H1 (cell line): ENCODE data around the gene ADGRB3. TPM values are rescaled to one million over a fixed set of nuclear protein-coding genes. Genes with fewer than 3 reads are reported as not detected.

Experiments used
- BACH1 ChIP-seq: IDR thresholded peaks from 2 replicates; pipeline ENCODE4 v1.6.1; 2012; ENCODE audit warnings: low read length, improper control_type of control experiment
- GTF2F1 ChIP-seq: IDR thresholded peaks from 2 replicates; pipeline ENCODE4 v1.6.1; 2012; ENCODE audit warnings: low read depth, low read length, improper control_type of control experiment, borderline replicate concordance
- polyA plus RNA-seq, 7 experiments: library from polyadenylated mRNA; depleted of rRNA in 3 of 7; stranded (reverse) in 5 of 7; unstranded in 2 of 7; fragments of >200 nt in 5 of 7; fragments of 200-250 nt in 2 of 7; gene quantifications; 1 replicate in 5 of 7; 2 replicates in 1 of 7; 4 replicates in 1 of 7; pipeline versions ENCODE4 v1.2.1 to v1.2.3, GENCODE V29; 2011 to 2013; ENCODE audit warnings: missing spikeins in 2 of 7, mixed read lengths in 2 of 7
- total RNA-seq: library from RNA; stranded (reverse); fragmentation: NEBNext Ultra II Directional; extraction: Animal tissue kit (Norgen Biotek cat#: 25700); gene quantifications from 2 replicates; pipeline ENCODE4 v1.2.1, GENCODE V29; 2021
- TF ChIP-seq, protein P1 (sequence below), 3 experiments: IDR thresholded peaks; 1 replicate in 2 of 3; 2 replicates in 1 of 3; pipeline versions ENCODE4 v1.5.1 to v1.6.1; 2011; ENCODE audit warnings: low read length in 3 of 3, mild to moderate bottlenecking in 3 of 3, inconsistent platforms in 2 of 3, low read depth in 1 of 3, moderate library complexity in 1 of 3; ENCODE audit not compliant: insufficient read depth in 1 of 3; ENCODE audit errors: control extremely low read depth in 1 of 3
- TF ChIP-seq, protein P2 (sequence below): IDR thresholded peaks from 2 replicates; pipeline ENCODE4 v1.6.1; 2012; ENCODE audit warnings: low read length, inconsistent platforms

The ADGRB3 gene
- total and polyA plus RNA-seq, 2 of the 8 experiments (the other 6 are each of a cell fraction or from before 2014, with no cell fraction given): 0.35 to 1.2 TPM

DNA sequence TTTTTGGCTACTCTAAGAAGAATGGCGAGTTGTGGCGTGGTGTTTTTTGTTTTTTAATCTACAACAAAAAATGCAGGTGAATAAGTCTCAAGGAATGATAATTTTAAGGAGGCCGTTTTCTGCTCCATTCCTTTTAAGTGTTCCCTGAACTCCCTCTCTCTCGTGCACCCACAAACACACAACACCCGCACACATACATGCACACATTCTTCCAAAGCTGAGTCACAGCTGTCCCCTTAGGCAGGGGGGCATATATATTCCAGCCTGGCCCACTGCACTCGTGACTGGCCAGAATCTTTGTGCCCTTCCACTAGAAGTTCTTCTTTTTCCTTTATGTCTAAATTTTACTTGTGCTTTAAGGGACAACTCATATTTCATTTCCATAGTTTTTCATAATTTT lies 756.0 kb downstream of the ADGRB3 start (continued):
- TF ChIP-seq, protein P1, sequence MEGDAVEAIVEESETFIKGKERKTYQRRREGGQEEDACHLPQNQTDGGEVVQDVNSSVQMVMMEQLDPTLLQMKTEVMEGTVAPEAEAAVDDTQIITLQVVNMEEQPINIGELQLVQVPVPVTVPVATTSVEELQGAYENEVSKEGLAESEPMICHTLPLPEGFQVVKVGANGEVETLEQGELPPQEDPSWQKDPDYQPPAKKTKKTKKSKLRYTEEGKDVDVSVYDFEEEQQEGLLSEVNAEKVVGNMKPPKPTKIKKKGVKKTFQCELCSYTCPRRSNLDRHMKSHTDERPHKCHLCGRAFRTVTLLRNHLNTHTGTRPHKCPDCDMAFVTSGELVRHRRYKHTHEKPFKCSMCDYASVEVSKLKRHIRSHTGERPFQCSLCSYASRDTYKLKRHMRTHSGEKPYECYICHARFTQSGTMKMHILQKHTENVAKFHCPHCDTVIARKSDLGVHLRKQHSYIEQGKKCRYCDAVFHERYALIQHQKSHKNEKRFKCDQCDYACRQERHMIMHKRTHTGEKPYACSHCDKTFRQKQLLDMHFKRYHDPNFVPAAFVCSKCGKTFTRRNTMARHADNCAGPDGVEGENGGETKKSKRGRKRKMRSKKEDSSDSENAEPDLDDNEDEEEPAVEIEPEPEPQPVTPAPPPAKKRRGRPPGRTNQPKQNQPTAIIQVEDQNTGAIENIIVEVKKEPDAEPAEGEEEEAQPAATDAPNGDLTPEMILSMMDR (IDR thresholded peaks at IDR 0.05; ENCODE audit: control extremely low read depth in 1 of 3, insufficient read depth in 1 of 3, low read depth in 1 of 3, low read length in 3 of 3): no peak
- no peak for TF ChIP-seq BACH1
- no peak for TF ChIP-seq GTF2F1
- TF ChIP-seq, protein P2, sequence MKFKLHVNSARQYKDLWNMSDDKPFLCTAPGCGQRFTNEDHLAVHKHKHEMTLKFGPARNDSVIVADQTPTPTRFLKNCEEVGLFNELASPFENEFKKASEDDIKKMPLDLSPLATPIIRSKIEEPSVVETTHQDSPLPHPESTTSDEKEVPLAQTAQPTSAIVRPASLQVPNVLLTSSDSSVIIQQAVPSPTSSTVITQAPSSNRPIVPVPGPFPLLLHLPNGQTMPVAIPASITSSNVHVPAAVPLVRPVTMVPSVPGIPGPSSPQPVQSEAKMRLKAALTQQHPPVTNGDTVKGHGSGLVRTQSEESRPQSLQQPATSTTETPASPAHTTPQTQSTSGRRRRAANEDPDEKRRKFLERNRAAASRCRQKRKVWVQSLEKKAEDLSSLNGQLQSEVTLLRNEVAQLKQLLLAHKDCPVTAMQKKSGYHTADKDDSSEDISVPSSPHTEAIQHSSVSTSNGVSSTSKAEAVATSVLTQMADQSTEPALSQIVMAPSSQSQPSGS: no peak
